HepG2 (cell line): Measurements from ENCODE around the gene GJD3. TPM values are rescaled to one million over a fixed set of nuclear protein-coding genes. Genes with fewer than 3 reads are reported as not detected.

Source experiments
- ATAC-seq: fragments of 200-7000 bp; cut with Tn5 transposase; 3 replicates; pipeline ENCODE4 v1.9.1; 2020; ENCODE audit warnings: mild to moderate bottlenecking, moderate library complexity
- BruUV-seq: library from RNA; stranded (reverse); fragments of 400-500 nt; replicated peaks from 2 replicates; lab custom pipeline; 2021; lab: Mats Ljungman, UMichigan
- CTCF ChIA-PET: fragments of 300-600 bp; formaldehyde crosslinking; extraction: SDS; loops from one replicate; lab custom pipeline; 2021; ENCODE audit warnings: low total read pairs, inconsistent platforms, low intra/inter-chr PET ratio; lab: Yijun Ruan, JAX
- POLR2A ChIA-PET: fragments of 350-600 bp; sonication (Branson Sonifier 250); formaldehyde crosslinking; loops from one replicate; lab custom pipeline; 2020; ENCODE audit warnings: antibody characterized with exemption, inconsistent platforms; lab: Yijun Ruan, JAX
- DNase-seq: peaks from one replicate; pipeline ENCODE4 v3.0.0-alpha.2; 2015; ENCODE audit warnings: low spot score
- FAIRE-seq: peaks from 3 replicates; lab custom pipeline; 2011; peaks lifted over from hg19 to GRCh38; lab: Jason Lieb, UNC
- H2AFZ ChIP-seq: one replicate; pipeline ENCODE4 v1.6.1; 2011; ENCODE audit warnings: low read length, inconsistent platforms
- H3K27ac ChIP-seq: fragments of 300-600 bp; 3 replicates; pipeline ENCODE4 v1.8.0; 2011; ENCODE audit warnings: mixed run types, mild to moderate bottlenecking, mixed read lengths, low read length, inconsistent platforms; ENCODE audit not compliant: insufficient read depth; ENCODE audit errors: extremely low read length
- H3K27me3 ChIP-seq, 2 experiments: fragments of 200-600 bp in 1 of 2; 2 replicates in 1 of 2; 3 replicates in 1 of 2; pipeline versions ENCODE4 v1.6.0 to v1.8.0; 2011; ENCODE audit warnings: low read length in 2 of 2, mild to moderate bottlenecking in 2 of 2, moderate library complexity in 2 of 2, inconsistent platforms in 1 of 2; ENCODE audit not compliant: insufficient read depth in 2 of 2, control insufficient read depth in 1 of 2
- H3K36me3 ChIP-seq, 2 experiments: fragments of 200-600 bp in 1 of 2; replicated peaks in 1 of 2; 2 replicates in 1 of 2; 3 replicates in 1 of 2; pipeline versions ENCODE4 v1.5.1 to v1.8.0; 2011; ENCODE audit warnings: low read length in 2 of 2, inconsistent platforms in 1 of 2; ENCODE audit not compliant: insufficient read depth in 2 of 2, control insufficient read depth in 1 of 2
- H3K4me1 ChIP-seq: 2 replicates; pipeline ENCODE4 v1.5.1; 2012; ENCODE audit warnings: low read length, inconsistent platforms; ENCODE audit not compliant: insufficient read depth
- H3K4me2 ChIP-seq: 2 replicates; pipeline ENCODE4 v1.6.0; 2011; ENCODE audit warnings: low read depth, low read length, inconsistent platforms
- H3K4me3 ChIP-seq, 3 experiments: fragments of 200-600 bp in 1 of 3; sonication (generic), shearing (Covaris generic) in 1 of 3; replicated peaks in 1 of 3; 2 replicates each; pipeline ENCODE4 v1.5.1; 2011 to 2016; ENCODE audit warnings: low read length in 3 of 3, inconsistent platforms in 2 of 3, low read depth in 2 of 3, mild to moderate bottlenecking in 2 of 3, control low read depth in 1 of 3, mixed read lengths in 1 of 3; ENCODE audit not compliant: insufficient read depth in 1 of 3
- H3K79me2 ChIP-seq: one replicate; pipeline ENCODE4 v1.6.1; 2011; ENCODE audit warnings: low read length, inconsistent platforms; ENCODE audit not compliant: insufficient read depth
- H3K9ac ChIP-seq: 2 replicates; pipeline ENCODE4 v1.6.0; 2011; ENCODE audit warnings: mild to moderate bottlenecking, low read depth, low read length, inconsistent platforms; ENCODE audit not compliant: insufficient read depth
- H3K9me3 ChIP-seq: 2 replicates; pipeline ENCODE4 v1.5.1; 2012; ENCODE audit warnings: mild to moderate bottlenecking, low read length
- H4K20me1 ChIP-seq: 2 replicates; pipeline ENCODE4 v1.6.0; 2011; ENCODE audit warnings: inconsistent platforms, mild to moderate bottlenecking, low read length, moderate library complexity; ENCODE audit not compliant: insufficient read depth
- IKZF5 ChIP-seq: IDR thresholded peaks from 2 replicates; pipeline ENCODE4 v1.6.1; 2018; ENCODE audit warnings: missing genetic modification reagents, mild to moderate bottlenecking, missing compliant biosample characterization
- ISX ChIP-seq: sonication (generic); formaldehyde crosslinking; conservative IDR thresholded peaks from 2 replicates; pipeline ENCODE4 v1.5.0; 2020; ENCODE audit warnings: missing genetic modification reagents
- SMARCE1 ChIP-seq: fragments of 450-650 bp; IDR thresholded peaks from 2 replicates; pipeline ENCODE4 v1.6.1; 2017; ENCODE audit warnings: borderline replicate concordance
- STAT6 ChIP-seq: sonication (generic); formaldehyde crosslinking; IDR thresholded peaks from 2 replicates; pipeline ENCODE4 v1.4.0; 2020; ENCODE audit warnings: missing genetic modification reagents, mild to moderate bottlenecking, borderline replicate concordance
- ZBTB37 ChIP-seq: sonication (generic); formaldehyde crosslinking; IDR thresholded peaks from 2 replicates; pipeline ENCODE4 v1.4.0; 2020; ENCODE audit warnings: mild to moderate bottlenecking, missing genetic modification reagents
- ZNF660 ChIP-seq: sonication (generic); formaldehyde crosslinking; IDR thresholded peaks from 2 replicates; pipeline ENCODE4 v1.5.1; 2020; ENCODE audit warnings: mild to moderate bottlenecking, low read depth, missing genetic modification reagents, borderline replicate concordance
- ZNF768 ChIP-seq: sonication (generic); formaldehyde crosslinking; IDR thresholded peaks from 2 replicates; pipeline ENCODE4 v1.4.0; 2020; ENCODE audit warnings: missing genetic modification reagents
- whole genome bisulfite sequencing: methylation state at CpG from one replicate; pipeline ENCODE4 v1.1.6; 2017; ENCODE audit warnings: low lambda C conversion rate; 5-methylcytosine and 5-hydroxymethylcytosine counted together
- in situ Hi-C: cut with HindIII; loops from 2 replicates; pipeline ENCODE4 v1.10.0; 2017; ENCODE audit warnings: low pct_unique_long_range_greater_than_20kb; ENCODE audit not compliant: extremely low pct_ligation_motif_present
- intact Hi-C: fragments of 100-400 bp; cut with micrococcal nuclease; formaldehyde crosslinking; loops from one replicate; pipeline ENCODE4 v1.10.0; 2022; ENCODE audit not compliant: unreplicated experiment
- polyA plus RNA-seq, 8 experiments: library from polyadenylated mRNA; depleted of rRNA in 3 of 8; stranded (reverse) in 7 of 8; unstranded in 1 of 8; fragments of >200 nt; fragmentation: Illumina TruSeq in 4 of 8; extraction: Trizol in 4 of 8; gene quantifications; 2 replicates each; pipeline versions ENCODE4 v1.2.1 to v1.2.3, GENCODE V29; 2011 to 2016; ENCODE audit warnings: low read depth in 4 of 8, missing spikeins in 1 of 8, mixed read lengths in 1 of 8; ENCODE audit not compliant: insufficient read depth in 1 of 8
- total RNA-seq, 5 experiments: library from RNA; depleted of rRNA; stranded (reverse); fragments of >200 nt; fragmentation: Illumina TruSeq; extraction: Trizol; gene quantifications; 2 replicates each; pipeline ENCODE4 v1.2.3, GENCODE V29; 2016; ENCODE audit warnings: low read depth in 1 of 5

GJD3 gene
- total and polyA plus RNA-seq, 2 of the 13 experiments (the other 11 are each of a cell fraction or from before 2014, with no cell fraction given): not detected

- Histone ChIP-seq H3K27me3 (no peaks in the 10 kb centered on the region), H3K9me3 (no peaks in the 10 kb centered on the region), H3K9ac (no peak overlapping the region), H3K79me2 (peaks cover 21% of the 10 kb centered on the region)
- TF ChIP-seq SMARCE1: no peak
- TF ChIP-seq ZNF768 (CRISPR knock-in tag): peak; percentile 25; the same call in 1 of the 2 replicates
- TF ChIP-seq ZNF660 (CRISPR knock-in tag): no peak
- TF ChIP-seq IKZF5 (CRISPR knock-in tag): peak; percentile 72; the same call in 1 of the 2 replicates
- TF ChIP-seq ZBTB37 (CRISPR knock-in tag): no peak
- TF ChIP-seq STAT6 (CRISPR knock-in tag): no peak
- no peak for TF ChIP-seq ISX (CRISPR knock-in tag)
- TF ChIP-seq, all 625 proteins: peak for 2
- ChIA-PET CTCF (no interaction called here), POLR2A (no interaction called here)
- H3K36me3 ChIP-seq: peaks cover 25 to 38% of the 10 kb centered on the region in 2 experiments
- H4K20me1 ChIP-seq: peaks cover 2% of the 10 kb centered on the region; the same call in 1 of the 2 replicates
- peaks cover 78% of the 10 kb centered on the region for H3K4me1 ChIP-seq
- H3K4me3 ChIP-seq: no peak overlapping the region
- no peak overlapping the region for H3K27ac ChIP-seq
- in situ Hi-C loops: no loop called here
- 96% methylated on average over 16 of the region's 17 CpGs for WGBS
- no TSS peak for BruUV-seq
- no peak for ATAC-seq
- no peak for DNase-seq
- no peak overlapping the region for H2AFZ ChIP-seq
- no peak for FAIRE-seq
- H3K4me2 ChIP-seq: no peak overlapping the region
- intact Hi-C loops: no loop called here
These were observed 15.7 kb downstream of the GJD3 start for GRCh38 chr17:40348562-40349476.
